AG04449 (cell line): ENCODE measurements around the gene RDX.

Experiments
- CTCF ChIA-PET: fragments of 350-600 bp; formaldehyde crosslinking; extraction: SDS; loops from one replicate; lab custom pipeline; 2021; ENCODE audit warnings: antibody characterized with exemption; lab: Yijun Ruan, JAX
- POLR2A ChIA-PET: fragments of 400-600, 350-600 bp; formaldehyde crosslinking; extraction: SDS; loops from one replicate; lab custom pipeline; 2020; ENCODE audit warnings: antibody characterized with exemption, inconsistent platforms; lab: Yijun Ruan, JAX
- DNase-seq: peaks from one replicate; pipeline ENCODE4 v3.0.0-alpha.2; 2010; ENCODE audit warnings: low read depth, low spot score
- H3K4me3 ChIP-seq: 2 replicates; pipeline ENCODE4 v1.5.1; 2011; ENCODE audit warnings: low read depth, mild to moderate bottlenecking, control low read depth, low read length
- CTCF ChIP-seq: IDR thresholded peaks from one replicate; pipeline ENCODE4 v1.5.1; 2011; ENCODE audit warnings: mild to moderate bottlenecking, moderate library complexity, low read length, control low read depth, inconsistent platforms; ENCODE audit not compliant: insufficient read depth; ENCODE audit errors: missing control alignments

The RDX gene

GRCh38 chr11:110296226-110297075, at the start of gene RDX:
Gene RDX (minus strand): TSS chr11:110296614. CDS start chr11:110279692, 16,922 bp downstream.
- H3K4me3 ChIP-seq = peak within 1 kb of the TSS; percentile 81
- DNase-seq = no peak
- TF ChIP-seq CTCF = no peak
- ChIA-PET CTCF (interaction anchor here (2.6 kb wide), 1 partner anchor 9 kb away, joined by 10 read pairs; no protein-coding TSS in a partner anchor), POLR2A (interaction anchor here (0.6 to 1.4 kb wide), 2 partner anchors 23 to 1896 kb away, joined by 3 to 6 read pairs; no protein-coding TSS in a partner anchor)

GRCh38 chr11:110345743-110346142, 49.3 kb upstream of the RDX start:
- no peak for TF ChIP-seq CTCF
- no peak overlapping the region for H3K4me3 ChIP-seq
- CTCF ChIA-PET = no interaction called here
- no peak for DNase-seq
- POLR2A ChIA-PET = no interaction called here

GRCh38 chr11:110340436-110340835, 44.0 kb upstream of the RDX start:
- no peak overlapping the region for H3K4me3 ChIP-seq
- ChIA-PET CTCF (no interaction called here), POLR2A (no interaction called here)
- no peak for DNase-seq
- no peak for TF ChIP-seq CTCF

- no peak for DNase-seq
- ChIA-PET CTCF (interaction anchor here (1.3 kb wide), 1 partner anchor 36 kb away, joined by 4 read pairs; no protein-coding TSS in a partner anchor), POLR2A (no interaction called here)
- no peak for TF ChIP-seq CTCF
- H3K4me3 ChIP-seq = no peak overlapping the region
Observed at GRCh38 chr11:110339456-110340250, 43.2 kb upstream of the RDX start.

- POLR2A ChIA-PET = no interaction called here
- TF ChIP-seq CTCF = no peak
- no peak overlapping the region for H3K4me3 ChIP-seq
- no peak for DNase-seq
- CTCF ChIA-PET = interaction anchor here (1.3 kb wide), 1 partner anchor 37 kb away, joined by 4 read pairs; no protein-coding TSS in a partner anchor
Observed at GRCh38 chr11:110338684-110339083, 42.3 kb upstream of the RDX start.

GRCh38 chr11:110337570-110338193, 41.3 kb upstream of the RDX start:
- POLR2A ChIA-PET = no interaction called here
- CTCF ChIA-PET = no interaction called here
- no peak for DNase-seq
- H3K4me3 ChIP-seq = no peak overlapping the region
- TF ChIP-seq CTCF = no peak
